GM19372 (cell line): ENCODE measurements around the gene IL12A.

Experiments used
- ATAC-seq: cut with Tn5 transposase; IDR thresholded peaks from one replicate; pipeline ENCODE4 v1.9.1; 2021; ENCODE audit warnings: mild to moderate bottlenecking, low read depth, moderate library complexity; ENCODE audit not compliant: unreplicated experiment

Gene IL12A

DNA sequence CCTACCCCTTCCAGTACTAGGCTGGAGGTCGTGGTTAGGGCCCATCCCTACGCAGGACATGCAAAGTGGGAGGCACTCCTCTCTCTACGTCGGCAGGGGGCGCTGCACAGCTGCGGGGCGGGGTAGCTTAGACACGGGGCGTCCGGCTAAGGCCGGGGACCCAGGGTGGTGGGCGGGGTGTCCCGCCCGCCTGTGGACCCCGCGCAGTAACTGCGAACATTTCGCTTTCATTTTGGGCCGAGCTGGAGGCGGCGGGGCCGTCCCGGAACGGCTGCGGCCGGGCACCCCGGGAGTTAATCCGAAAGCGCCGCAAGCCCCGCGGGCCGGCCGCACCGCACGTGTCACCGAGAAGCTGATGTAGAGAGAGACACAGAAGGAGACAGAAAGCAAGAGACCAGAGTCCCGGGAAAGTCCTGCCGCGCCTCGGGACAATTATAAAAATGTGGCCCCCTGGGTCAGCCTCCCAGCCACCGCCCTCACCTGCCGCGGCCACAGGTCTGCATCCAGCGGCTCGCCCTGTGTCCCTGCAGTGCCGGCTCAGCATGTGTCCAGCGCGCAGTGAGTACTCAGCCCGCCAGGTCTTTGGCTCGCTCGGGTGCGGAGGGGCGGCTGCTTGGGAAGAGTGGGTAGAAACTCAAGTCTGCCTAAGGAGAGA is at the start of gene IL12A:
IL12A (plus strand) TSS at position 219 of the 655 bp plus-strand sequence.
- peak; percentile 94 for ATAC-seq

DNA sequence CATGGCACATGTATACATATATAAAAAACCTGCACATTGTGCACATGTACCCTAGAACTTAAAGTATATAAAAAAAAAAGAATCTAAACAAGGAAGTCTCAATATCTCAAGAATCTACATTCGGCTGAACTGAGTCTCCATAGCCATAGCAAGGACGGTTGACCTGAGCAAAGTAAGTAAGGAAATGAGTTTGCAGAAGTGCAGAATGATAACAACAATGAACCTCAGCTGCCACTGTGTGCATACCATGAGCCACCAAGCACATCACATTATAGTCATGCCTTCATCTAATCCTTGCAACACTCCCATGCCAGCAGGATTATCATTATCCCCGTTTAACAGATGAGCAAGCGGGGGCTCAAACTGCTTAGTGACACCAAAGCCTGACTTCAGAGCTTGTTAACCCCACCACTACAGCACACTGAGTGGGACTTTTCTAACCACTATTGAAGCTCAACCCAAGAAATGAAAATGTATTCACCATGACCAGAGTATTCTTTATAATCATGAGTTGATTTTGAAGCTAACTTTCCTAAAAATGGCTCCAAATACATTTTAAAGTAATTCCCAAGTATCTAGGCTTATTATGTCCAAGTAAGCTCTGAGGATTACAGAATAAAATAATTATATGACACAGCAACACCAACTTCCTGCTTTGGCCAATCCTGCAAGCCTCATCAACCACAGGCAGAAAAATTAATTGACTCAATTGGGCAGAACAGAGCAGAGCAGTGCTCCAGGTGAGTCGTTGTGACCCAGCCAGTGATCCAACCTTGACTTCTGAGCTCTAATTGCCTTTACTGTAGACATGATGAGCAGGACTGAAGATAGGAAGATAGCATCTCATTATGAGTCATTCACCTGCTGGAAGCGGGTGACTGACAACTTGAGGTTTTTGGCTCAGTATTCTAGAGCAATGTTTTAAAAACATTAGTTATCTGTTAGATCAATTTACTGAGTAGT is 47.3 kb upstream of the IL12A start:
- ATAC-seq = peak; percentile 47

DNA sequence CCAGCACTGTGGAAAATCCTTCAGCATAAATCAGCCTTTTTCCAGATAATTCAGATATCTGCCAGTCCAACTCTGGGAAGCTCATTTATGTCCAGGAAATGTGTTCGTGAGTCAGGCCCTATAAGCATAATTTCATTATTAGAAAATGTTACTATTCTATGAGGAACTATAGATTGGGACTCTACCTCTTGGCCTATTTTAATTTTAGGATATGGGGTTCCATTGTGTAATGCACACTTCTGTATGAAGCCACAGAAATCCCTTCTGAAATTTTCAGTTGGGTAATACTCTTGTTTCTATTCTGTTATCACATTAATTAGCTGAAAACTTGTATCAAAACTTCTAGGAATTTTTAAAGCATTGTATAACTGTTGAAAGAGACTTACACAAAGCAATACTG is 43.9 kb upstream of the IL12A start:
- ATAC-seq = no peak

DNA sequence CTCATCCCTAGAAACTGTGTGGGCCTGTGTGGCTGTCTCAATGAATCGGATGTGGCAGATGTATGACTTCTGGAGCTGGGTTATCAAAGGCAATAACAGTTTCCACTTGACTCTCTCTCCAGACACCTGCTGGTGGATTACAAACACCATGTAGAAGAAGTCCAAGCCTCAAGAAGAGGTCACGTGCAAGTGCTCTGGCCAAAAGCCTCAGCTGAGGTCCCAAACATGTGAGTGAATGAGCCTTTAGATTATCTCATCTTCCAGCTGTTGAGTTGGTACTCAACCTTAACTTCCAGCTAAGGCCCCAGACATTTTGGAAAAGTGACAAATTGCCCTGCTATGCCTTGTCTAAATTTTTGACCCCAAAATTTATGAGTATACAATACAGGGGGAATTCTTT is 42.7 kb upstream of the IL12A start:
- ATAC-seq = no peak

DNA sequence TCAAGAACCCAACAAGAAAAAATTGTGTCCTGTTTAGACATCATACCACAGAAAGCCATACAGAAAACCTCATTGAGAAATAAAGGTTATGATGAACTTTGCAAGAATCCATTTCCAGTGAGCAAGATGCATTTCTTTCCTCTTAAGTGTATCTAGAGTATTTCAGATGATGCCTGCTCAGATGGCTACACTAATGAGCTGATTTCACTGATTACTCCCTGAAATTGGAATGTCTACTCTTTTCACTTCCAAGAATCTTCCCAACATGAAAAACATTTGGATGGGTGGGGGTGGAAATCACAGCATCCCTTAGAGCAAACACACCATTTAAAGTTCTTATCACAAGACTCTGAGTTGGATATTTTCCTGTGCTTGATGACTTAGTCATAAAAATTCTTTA is 41.4 kb upstream of the IL12A start:
- ATAC-seq = no peak

DNA sequence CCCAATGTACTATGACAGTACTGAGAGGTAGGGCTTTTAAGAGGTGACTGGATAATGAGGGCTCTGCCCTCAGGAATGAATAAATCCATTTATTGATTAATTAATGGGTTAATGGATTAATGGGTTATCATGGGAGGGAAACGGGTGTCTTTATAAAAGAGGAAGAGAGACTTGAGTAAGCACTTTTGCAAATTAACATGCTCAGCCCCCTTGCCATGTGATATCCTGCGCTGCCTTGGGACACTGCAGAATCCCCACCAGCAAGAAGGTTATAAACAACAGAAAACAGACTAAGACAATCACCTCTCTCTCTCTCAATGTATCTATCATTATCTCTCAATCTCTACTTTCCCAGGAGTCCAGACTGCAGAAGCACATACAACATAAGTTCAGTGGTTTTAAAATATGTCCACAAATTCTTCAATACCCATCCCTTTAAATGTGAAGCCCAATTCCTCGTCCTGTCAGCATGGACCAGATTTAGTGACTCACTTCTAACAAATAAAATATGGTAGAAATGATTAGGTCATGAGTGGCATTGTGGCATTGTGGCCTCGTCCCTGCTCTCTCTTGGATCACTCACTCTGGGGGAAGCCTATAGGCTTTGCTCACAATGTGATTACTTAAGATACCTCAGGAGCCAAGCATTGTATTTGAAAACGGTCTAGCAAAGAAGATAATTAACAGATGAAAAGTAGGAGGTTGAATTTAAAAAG is 40.0 kb upstream of the IL12A start:
- no peak for ATAC-seq

DNA sequence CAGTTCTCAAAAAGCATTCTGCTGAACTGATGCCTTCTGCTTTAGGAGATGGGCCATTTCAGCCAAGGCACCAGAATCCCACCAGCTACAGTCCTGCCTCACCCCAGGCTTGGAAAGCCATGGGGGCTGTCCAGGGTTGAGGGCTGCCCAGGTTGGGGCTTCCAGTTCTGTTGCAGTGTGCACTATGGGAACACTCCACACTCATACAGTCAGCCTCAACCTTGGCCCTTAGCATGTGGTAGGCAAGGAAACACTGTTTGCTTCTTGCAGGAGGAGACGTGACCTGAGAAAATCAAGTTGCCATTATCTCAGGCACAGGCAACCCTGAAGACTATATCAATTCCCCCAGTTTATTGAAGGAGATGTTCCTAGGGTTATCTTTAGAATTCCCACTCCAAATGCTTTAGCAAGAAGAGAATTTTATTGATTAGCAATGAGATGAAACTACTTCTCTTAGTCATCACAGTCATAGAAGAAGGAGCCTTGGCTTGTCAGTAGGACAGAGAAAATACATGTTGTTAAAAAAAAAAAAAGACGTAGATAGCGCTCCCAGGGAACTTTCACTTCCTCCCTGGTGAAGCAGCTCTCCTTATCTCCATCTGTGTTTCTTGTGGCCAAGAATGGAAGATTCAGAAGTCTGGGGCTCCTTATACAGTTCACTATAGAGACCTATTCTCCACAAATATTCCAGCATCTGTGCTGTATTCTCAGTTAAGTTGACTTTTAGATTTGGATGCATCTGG is 38.3 kb upstream of the IL12A start:
- ATAC-seq = peak; percentile 75

DNA sequence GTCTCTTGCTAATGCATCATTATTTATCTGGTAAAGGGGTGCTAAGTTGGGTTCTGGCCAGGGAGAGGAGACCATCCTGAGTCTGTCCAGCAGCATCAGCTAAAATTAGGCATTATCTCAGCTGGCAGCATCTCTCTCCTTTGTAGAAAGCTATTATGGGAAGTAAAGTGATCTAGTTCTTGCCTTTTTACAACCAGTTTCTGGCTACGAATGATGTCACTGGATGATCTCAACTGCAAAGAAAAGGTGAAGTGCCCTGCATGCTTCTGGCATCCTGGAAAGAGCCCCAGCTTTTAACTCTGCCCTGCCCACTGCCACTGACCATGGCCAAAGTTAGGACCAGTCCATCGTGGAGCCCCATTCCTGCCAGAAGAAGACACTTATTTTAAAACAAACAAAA is 37.1 kb upstream of the IL12A start:
- ATAC-seq = no peak

DNA sequence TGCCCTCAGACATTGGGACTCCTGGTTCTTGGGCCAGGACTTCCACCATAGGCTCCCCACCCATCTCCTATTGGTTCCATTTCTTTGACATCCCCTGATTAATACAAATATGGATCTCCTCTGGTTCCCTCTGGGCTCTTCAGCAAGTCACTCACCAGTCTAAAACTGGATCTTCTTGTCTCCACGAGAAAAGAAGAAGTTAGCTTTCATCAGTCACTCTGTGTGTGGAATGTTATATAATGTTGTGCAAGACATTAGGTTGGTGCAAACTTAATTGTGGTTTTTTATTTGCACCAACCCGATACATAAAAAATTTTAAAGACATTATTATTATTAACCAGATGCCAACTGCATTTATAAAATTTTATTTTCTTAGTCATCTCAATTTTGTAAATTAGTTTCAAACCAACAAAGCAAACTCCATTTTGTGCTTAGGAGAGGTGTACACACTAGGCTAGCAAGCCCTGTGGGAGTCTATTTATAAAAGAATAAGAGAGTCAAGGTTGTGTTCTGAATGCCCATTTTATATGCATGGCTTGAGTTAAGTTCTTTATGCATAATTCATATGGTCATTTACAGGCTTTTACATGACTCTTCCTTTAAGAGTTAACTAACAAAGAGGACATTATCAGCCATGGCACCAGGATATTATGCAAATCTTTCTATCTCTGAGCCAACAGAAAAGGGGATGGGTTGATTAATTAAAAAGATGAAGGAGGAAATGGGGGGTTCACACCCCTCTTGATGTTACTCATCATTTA is 35.1 kb upstream of the IL12A start:
- ATAC-seq = no peak

DNA sequence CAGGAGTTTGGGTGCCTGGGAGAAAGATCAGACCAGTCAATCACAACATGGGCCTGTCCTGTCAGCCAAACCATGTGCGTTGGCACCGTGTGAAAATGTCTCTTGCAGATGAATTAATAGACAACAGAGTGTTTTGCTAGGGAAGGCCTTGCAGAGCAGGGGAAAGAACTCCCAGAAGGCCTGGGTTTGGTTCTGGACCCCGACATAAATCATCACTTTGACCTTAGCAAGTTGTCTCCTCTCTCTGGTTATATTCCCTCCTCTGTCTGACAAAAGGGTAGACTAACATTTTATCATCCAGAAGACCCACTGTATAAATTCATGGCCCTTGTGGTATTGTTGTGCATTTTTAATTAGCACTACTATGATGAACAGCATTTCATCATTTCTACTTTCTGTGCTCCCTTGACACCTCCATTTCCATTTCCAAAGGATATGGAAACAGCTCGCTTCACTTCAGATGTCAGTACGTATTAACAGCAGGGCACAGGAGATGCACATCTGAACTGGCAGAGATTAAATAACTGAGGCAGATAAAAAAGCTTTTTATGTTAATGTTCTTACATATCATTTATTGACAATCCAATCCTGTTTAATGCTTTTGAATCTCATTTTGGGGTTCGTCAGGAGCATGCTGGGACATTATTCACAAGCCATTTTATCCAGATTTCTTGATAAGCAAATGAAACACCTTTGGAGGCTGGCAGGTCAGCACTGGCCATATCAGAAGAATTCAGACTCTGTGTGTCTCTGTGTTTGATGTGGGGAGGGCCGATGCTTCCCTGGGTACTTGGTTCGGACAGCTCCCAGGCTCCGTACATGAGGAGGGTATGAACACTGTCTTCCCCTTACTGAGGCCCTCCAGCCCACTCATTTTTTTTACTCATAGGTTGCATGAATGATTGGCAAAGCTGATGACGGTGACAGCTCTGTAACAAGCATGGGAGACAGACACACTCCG is 28.2 kb upstream of the IL12A start:
- ATAC-seq = no peak

DNA sequence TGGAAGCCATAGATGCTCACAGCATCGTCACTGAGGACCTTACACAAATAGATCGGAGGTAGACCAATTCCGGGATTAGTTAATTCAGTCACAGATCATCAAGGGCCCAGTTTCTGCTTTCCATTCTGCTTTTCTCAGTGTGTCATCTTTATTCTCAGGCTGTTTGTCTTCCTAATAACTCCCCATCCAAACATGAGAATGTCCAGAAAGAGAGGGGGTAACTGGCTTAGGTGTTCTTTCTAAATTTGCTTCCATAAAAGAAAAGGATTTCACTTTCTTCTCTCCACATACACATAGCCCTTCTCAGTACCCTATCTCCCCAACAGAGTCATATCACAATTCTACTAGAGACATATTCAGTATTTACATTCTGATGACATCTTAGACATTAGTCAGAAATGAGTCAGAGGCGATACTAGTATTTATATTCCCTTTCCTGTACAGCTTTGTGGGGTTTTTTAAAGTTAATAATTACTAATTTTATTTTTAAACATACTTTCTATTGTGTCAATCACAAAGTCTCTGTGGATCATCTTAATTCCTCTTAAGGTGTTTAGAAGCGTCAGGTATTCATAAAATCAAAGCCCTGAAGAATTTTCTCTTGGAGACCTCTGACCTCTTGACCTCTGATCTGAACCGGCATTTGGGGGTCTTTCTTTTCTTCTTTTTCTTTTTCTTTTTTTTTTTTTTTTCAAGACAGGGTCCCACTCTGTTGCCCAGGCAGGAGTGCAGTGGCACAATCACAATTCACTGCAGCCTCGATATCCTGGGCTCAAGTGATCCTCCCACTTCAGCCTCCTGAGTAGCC is 24.3 kb upstream of the IL12A start:
- ATAC-seq = peak; percentile 100

DNA sequence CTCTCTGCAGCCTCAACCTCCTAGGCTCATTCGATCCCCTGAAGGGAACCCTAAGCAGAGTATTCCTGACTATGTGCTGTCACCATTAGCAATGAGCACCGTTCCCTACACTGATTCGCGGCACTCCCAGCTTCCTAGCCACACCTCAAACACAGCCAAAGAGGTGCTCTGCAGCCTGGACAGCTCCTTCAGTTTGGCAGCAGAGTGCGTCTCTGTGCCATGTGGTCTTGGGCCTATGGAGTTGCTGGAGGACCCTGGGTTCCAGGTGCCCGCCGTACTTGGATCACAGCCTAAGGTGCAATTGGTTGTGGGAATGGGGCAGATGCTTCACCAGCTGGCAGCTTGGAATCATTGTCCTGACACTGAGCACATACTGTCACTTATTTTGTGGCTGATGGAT is 17.3 kb upstream of the IL12A start:
- ATAC-seq = no peak

DNA sequence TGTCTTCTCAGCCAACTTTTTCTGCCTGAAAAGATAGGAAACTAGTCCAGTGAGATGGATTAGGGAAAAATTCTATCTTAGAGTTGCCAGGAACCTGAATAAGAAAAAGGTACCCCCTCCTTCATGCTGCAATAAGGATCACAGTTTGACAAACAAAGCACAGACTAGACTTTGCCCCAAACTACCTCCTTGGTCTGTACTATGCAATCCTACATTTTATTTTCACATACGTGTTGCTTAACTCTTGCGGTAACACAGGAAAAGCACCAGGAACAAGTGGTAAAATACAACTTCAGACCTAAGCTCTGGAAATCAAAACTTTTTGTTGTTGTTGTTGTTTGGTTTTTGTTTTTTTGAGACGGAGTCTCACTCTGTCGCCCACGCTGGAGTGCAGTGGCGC is 11.3 kb upstream of the IL12A start:
- ATAC-seq = no peak

DNA sequence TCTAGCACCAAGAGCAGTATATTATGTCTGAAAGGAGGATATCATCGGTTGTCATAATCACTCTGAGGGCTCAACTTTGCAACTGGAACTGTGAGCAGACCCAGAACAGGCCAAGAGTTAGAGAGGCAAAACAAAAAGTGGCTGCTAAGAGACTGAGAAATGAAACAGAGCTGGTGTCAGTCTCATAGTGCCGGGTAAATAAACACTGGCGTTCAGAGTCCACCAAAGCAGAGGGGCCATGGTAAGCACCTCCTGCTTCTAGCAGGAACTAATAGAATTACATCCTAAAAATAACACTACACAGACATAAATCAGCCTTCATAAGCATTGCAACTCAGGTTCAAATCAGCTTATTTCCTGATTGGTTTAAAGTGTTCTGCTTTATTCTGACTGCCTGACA is 10.3 kb upstream of the IL12A start:
- ATAC-seq = peak; percentile 77

DNA sequence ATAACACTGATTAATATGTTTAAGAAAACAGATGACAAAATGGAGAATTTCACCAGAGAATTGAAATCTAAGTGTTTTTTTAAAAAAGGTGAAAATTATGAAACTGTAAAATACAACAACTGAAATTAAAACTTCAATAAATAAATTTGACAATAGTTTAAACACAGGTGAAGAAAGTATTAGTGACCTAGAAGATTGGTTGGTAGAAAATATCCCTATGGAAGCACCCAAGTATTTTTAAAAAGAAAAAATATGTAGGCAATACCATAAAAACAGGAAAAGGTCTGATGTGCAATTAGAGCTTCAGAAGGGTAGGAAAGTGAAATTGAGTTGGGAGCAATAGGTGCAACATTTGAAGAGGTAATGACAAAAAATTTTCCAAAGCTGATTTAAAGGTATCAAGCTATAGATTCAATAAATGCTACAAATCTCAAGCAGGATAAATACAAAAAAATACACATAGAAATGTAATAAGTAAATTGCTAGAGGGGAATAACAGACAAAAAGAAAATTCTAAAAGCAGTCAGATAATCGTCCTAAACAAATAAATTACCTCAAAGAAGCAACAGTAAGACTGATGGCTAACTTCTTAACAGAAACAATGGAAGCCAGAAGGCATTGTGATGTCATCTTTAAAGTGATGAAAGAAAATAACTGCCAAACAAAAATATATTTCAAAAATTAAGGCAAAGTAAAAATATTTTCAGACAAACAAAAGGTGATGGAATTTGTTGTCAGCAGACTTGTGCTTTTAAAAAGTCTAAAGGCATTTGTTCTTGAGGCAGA is 9.5 kb upstream of the IL12A start:
- ATAC-seq = no peak

DNA sequence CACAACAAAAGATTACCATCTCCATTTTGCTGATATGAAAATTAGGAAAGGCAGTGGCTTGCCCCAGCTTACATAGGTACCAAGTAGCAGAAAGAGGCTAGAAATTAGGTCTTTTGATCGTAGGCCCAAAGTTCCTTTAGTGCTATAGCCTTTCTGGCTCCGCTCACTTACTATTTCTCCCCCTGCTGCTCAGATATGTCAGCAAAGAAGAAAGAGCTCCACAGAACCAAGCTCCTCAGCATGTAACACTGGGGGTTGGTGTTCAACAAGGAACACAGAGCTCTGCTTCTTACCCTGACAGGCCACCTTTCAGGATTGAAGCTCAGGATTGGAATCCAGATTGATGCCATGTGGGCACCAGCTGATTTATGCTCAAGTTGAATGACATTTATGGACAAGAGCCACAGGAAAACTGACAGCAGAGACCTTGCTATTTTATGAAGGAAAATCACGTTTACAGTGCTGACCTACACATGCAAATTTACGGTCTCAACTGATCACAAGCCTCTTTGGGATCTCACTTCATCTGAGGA is 6.1 kb upstream of the IL12A start:
- no peak for ATAC-seq

DNA sequence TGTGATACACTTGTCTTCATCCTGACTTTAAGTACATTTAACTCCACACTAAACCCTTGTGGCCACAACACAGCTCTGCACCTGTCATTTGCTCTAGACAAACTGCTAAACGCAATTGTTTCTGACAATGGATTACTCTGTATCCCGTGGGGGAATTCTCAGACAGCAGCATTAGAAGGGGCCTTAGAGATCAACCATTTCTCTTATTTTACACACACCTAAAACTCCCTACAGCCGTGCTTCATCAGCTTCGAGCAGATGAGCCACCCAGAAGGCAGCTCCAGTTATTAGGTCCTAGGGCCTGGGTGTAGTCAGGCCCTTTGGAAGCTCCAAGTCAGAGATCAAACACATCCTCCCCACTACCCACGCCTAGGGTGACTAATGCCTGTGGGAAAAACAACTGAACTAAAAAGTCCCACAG is 1.3 kb upstream of the IL12A start:
- ATAC-seq = no peak
